Amygdala (tissue), 56 donors: Measurements from ENCODE around the gene RNF224.

Source experiments
- DNase-seq, 56 donors: peaks; one replicate each; lab custom pipeline; 2025; lab: John Stamatoyannopoulos, UW

Gene RNF224

DNA sequence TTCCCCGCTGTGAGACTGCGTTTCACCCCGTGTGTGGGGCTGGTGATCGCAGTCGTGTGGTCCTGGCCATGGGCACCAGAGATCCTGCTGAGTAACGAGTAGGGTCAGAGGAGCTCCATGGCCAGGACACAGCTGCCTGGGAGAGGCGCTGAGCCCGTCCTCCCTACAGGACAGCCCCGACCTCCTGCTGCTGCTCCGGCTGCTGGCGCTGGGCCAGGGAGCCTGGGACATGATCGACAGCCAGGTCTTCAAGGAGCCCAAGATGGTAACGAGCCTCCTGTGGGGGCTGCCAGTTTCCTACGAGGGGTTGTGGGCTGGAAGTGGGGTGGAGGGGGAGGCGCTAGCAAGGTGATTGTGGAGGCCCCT, 38.8 kb downstream of the RNF224 start:
- DNase-seq, result no peak

DNA sequence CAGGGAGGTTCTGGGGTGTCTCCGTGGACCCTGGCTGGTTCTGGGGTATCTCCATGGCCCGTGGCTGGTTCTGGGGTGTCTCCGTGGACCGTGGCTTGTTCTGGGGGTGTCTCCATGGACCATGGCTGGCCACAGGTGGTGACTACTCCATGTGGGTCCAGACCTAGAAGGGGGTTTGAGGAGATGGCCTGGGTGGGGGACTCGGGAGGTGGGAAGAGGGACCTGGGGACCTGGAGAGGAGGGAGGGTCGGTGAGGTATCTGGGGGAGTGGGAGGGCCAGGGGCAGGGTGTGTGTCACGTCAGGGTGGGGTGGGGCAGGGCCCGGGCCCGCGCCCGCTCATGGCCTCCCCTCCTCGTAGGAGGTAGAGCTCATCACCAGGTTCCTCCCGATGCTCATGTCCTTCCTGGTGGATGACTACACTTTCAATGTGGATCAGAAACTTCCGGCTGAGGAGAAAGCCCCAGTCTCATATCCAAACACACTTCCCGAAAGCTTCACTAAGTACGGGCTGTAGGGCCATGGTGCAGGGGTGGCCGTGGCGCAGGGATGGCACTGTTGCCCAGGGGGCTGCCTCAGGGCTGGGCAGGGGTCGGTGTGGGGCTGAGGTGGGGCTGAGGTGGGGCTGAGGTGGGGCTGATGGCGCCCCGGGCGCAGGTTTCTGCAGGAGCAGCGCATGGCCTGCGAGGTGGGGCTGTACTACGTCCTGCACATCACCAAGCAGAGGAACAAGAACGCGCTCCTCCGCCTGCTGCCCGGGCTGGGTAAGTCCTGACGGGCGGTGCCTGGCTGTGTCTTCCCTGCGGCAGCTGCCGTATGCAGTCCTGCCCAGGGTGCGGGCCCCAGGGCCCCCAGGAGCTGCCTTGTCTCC, 39.5 kb downstream of the RNF224 start:
- no peak for DNase-seq

DNA sequence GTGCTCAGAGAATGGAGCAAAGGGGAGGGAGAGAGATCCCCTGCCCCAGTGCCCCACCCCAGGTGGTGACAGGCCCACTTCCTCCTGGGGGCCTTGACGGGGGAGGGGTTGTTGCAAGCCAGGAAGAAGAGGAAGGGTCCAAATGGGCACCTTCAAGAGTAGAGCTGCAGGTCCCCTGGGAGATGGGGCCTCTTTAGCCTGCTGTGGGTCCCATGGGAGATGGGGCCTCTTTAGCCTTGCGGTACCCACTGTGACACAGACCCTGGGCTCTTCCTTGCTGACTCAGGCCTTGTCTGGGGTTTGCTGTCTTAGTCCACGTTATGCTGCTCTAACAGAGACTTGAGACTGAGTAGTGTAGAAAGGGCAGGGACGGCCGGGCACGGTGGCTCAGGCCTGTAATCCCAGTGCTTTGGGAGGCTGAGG, 40.6 kb downstream of the RNF224 start:
- no peak for DNase-seq

DNA sequence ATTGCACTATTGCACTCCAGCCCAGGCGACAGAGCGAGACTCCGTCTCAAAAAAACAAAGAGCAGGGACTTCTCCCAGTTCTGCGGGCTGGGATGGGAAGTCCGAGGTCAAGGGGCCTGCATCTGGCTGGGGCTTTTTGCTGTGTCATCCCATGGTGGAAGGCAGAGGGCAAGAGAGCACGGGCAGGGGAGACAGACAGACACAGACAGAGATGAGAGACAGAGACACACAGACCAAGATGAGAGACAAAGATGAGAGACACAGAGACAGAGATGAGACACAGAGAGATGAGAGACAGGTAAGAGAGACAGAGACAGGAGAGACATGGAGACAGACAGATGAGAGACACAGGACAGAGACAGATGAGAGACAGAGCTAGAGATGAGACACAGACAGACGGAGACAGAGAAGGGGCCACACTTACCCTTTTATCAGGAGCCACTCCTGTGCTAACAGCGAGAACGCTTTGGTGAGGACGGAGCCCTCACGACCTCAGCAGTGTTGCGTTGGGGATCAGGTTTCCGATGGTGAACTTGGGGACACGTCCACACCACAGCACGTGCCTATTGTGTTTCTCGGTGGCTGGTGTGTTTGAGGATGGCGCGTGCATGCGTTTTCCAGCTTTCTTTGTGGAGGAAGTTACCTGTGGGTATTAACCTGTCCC, 41.4 kb downstream of the RNF224 start:
- no peak for DNase-seq

DNA sequence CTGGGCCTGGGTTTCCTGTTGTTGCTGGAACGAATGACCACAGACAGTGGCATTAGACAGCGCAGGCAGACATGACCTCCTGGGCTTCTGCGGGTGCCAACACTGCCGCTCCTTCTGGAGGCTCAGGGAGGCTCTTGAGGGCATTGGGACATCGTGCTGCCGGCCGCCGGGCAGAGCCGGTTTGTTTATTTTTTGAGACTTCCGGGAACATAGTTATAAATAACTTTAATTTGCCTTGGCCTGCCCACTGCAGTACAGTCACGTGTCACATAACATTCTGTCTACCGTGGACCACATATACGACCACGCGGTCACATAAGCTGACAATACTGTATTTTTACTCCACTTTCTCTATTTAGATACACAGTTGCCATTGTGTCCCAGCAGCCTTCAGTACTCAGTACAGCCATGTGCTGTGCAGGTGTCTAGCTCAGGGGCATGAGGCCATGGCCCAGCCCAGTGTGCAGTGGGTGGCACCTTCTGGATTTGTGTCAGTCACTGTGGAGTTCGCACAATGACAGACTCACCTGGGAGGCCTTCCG, 42.0 kb downstream of the RNF224 start:
- DNase-seq, result no peak

DNA sequence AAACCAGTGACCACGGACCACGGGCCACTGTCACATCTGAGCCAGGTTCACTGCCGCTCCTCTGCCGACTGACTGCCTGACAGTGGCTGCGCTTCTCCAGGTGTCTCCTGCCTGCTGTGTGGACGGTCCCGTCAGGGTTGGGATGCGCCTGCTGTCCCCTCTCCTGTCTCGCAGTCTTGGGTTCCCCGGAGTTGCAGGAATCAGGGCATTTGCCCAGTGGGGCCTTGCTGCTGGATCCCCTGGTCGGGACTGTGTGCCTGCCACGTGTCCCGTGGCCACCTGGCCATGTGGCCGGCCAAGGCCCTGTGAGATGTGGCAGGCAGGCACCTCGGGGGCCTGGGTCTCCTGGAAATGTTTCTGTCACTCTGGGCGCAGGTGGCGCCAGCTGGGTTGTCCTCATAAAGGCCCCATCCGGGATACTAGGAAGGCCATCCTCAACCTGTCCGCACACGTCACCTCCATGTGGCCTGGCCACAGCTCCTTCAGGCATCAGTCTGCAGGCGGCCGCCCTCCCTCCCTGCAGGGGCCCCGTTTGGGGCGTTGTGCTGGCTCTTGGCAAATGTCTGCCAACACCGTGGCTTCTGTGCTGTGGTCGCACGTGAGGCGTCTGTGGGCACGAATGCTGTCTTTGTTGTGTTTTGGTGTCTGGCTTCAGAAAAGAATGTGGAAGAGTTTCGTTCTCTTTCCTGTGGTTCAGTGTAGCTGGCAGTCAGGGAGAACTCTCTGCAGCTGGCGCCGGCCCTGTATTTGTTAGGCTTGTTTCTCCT, 43.8 kb downstream of the RNF224 start:
- no peak for DNase-seq

DNA sequence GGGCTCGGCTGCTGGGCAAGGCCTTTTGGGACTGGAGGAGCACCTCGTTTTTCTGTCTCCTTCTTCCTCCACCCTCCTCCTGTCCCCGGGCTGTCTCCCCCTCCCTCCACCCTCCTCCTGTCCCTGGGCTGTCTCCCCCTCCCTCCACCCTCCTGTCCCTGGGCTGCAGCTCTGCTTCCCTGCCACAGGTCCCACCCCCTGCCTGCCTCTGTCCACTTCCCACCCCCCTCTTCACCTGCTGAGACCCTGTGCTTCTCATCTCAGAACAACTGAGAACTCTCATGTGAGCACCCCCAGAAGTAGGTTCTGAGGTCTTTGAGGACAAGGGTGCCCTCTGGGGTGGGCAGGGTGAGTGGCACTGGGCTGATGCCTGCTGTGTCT, 44.4 kb downstream of the RNF224 start:
- no peak for DNase-seq

DNA sequence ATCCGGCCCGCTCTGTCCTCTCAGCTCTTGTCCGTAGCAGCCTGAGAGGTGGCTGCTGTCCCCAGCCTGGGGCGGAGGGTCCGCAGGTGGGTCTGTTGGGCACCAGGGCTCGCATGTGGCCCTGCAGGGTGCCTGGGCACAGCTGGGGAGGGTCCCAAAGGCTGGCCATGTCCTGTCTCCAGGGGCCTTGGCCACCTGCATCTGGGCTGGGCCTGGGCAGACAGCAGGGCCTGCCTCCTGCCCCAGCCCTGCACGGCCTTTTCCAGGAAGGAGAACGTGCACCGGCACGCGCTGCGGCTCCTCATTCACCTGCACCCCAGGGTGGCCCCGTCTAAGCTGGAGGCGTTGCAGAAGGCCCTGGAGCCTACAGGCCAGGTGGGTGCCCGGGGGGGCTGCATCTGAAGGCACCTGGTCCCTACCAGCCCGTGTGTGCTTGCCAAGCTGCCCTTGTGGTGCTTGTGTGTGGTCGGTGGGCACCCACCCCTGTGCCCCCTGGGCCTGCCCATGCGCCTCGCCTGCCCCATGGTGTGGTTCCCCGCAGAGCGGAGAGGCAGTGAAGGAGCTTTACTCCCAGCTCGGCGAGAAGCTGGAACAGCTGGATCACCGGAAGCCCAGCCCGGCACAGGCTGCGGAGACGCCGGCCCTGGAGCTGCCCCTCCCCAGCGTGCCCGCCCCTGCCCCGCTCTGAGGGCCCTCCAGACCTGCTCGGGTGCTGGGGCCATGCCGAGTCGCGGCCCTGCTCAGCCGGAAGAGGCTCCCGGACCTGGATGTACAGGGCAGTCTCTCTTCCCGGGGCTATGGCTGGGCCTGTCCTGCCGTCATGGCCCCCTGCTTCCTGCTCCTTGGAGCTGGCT, 45.2 kb downstream of the RNF224 start:
- no peak for DNase-seq

DNA sequence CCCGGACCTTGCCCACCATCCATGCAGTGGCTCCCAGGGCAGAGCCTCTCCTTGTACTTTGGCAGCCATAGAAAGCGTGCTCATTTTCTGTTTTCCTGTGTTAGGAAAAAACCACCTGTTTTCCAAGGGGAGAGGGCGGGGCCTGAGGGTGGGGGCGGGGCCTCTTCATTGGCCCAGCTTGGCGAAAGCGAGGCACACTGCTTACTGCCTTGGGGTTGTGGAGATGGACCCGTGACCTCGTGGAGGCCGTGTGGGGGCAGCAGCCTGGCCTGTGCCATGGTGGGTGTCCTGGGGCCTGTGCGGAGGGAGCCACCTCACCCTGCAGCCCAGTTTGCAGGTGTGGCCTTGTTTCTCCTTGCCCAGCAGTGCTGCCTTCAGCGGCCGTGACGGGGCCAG, 45.8 kb downstream of the RNF224 start:
- no peak for DNase-seq

DNA sequence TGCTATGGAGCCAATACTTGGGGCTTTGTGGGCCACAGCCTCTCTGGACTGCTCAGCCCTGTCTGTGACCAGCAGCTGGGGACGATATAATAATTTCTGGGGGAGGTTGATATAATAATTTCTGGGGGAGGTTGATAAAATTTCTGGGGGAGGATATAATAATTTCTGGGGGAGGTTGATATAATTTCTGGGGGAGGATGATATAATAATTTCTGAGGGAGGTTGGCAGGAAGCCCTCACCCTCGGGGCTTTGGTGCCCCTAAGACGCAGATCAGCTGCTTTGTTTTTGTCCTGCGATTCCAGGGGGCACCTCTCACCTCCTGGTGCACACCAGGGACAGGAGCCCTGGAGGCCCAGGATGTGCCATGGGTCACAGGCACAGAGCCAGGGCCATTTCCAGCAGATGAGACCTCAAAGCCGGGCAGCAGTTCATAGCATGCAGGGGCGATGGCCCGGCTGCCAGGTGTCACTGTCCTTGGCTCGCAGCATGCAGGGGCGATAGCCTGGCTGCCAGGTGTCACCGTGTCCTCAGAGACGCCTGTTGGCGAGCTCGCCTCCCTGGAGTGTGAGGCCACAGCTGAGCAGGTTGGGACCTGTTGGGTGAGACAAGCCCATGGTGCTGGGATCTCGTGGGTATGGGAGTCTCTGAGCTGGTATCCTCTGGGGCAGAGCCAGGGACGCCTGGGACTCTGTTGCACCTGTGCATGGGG, 46.5 kb downstream of the RNF224 start:
- no peak for DNase-seq

DNA sequence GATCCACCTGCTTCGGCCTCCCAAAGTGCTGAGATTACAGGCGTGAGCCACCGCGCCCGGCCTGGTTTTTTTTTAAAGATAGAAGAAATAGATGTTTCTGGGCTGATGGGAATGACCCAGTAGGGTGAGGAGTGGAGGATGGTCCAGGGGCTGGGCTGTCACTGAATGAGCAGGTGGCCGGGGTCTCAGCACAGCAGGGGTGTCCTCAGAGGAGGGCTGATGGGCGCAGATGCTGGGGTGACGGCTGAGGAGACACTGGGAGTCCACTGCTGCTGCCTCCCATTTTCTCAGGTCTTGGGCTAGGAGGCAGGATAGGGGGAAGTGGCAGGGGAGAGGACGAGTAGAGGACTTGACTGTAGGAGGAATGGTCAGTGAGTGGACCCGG, 47.9 kb downstream of the RNF224 start:
- DNase-seq, result no peak

DNA sequence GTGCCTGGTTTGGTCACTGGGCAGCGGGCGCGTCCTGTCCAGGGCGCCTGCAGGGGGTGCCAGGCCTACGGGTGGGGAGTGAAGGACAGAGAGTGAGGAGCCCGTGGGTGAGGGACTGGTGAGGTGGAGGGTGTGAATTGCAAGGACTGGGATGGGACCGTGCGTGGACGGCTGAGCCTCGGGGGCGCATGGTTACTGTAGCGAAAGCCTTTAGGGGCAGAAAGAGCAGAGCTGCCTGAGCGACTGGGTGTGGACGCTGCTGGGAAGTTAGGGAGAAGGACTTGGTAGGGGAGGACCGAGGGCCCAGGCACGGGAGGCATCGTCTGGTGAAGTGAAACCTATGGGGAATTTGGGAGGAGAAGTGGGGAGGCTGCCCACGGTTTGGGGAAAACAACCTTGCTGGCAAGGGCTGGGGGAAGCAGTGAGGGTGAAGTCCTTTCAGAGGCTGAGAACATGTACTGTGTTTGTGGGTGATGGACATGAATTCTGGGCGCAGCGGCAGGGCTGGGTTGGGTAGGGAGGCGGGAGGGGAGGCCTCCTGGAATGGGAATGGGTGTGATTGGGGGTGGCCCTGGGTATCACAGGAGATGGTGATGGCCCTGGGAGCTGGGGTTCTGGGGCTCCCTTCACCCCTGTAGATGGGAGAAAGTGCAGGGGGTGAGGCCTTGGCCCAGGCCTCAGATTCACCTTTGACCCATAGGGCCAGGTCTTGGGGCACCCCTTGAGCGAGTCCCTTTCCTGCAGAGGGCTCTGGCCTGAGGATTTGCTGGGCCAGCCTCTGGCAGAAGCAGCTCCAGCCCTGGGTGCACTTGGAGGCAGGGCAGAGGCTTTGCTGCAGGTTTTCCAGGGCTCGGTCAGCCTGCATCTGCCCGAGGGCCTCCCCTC, 48.5 kb downstream of the RNF224 start:
- no peak for DNase-seq

DNA sequence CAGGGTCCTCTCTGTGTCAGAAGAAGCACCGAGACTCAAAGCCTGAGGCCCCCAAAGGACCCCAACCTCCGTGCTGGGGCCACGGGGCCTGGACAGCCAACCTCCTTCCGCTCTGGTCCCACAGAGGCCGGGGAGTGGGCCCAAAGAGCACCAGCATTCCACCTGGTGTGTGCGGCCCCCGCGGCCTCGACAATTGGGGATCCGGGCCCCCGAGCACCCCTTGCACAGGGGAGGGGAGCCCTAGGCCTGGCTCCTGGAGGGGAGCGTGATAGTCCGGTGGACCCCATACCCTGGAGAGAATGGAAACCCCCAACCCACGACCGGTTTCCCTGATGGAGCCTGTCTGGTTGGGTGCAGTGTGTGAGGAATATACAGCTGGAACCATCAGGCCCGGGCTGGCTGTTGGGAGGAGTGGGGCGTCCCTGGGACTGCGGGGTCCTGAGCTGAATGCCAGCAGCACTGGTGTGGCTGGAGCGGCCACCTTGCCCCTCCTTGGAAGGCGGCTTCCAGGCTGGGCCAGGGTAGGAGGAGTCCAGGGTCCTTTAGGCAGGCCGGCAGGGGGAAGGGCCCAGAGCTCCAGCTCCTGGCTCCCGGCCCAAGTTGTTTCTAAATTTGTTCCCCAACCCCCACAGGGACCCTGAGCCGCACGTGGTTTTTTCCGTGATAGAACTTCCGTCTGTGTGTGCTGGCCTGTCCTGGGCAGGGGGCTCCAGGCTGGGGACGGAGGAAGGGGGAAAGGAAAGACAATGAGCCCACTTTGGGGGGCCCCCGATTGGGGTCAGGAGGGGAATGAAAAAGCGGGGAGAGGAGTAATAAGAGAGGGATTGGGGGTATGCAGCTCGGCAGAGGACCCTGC, 49.4 kb downstream of the RNF224 start:
- DNase-seq, result peak in 2 of 56 donors; percentile 18 to 27

DNA sequence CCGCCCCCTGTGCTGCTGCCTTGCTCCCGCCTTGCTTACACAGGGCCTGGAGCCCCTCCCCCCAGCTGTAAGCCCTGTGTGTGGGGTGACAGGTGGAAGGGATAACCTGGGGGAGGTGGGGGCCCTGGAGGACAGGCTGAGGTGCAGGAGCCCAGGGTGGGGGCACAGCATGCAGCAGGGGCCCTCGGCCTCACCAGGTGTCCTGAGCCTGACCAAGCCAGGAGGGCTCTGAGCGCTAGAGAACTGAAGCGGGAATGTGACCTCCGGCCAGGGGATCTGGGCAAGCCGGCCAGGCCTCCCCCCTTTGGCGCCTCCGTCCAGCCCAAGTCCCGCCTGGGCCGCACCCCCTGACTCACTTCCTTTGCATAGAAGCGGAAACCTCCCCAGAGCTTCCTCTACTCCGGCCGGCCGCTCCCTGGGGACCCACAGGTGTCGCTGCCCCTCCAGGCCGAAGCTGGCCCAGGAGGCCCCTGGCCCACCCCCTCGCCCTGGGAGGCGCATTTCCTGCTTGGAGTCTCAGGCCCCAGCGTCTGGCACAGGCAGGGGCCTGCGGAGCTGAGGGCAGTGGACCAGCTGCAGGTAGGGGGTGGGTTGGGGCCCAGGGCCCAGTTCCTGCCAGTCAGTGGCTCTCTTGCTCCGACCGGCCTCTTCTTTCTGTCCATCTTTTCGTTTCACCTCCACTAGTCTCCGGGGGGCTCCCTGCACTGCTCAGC, 50.2 kb downstream of the RNF224 start, which contains the start of gene TOR4A:
TOR4A (plus strand) TSS at position 398 of the 713 bp plus-strand sequence. CDS start 964 bp downstream, outside the sequence.
- peak in 10 of 56 donors; percentile 8 to 50 (median 33) for DNase-seq

DNA sequence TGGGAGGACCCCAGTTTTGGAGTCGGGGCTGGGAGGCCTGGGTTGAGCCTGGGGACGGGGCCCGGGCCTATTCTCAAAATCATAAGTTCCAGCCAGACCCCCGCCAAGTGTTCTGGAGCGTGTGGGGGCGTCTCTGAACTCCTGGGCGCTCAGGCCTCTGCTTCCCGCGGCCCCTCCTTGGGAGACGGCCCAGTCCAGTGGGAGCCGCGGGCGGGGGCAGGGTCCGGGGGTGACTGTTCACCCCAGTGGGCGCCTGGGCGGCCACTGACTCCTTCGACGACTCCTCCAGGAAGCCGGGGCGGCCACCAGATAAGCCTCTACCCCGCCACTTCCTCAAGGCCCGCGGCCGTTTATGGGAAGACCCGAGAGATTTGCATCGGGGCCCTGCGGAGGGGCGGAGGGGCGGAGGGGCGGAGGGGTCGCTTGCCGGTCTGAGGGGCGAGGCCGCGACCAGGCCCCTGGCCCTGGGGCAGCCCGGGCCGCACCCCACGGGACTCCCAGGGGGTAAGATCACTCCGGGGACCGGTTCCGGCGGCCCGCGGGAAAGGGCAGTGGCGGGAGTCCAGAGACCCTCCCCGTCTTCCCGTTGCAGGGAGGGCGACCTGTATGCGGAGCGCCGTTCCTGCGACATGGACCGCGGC, 50.9 kb downstream of the RNF224 start:
- DNase-seq, result no peak
